A549 (cell line): ENCODE data around the gene CYP24A1. TPM values are rescaled to one million over a fixed set of nuclear protein-coding genes. Genes with fewer than 3 reads are reported as not detected.

ENCODE experiments used
- ATAC-seq, 2 experiments: fragments of 200-7000 bp in 1 of 2; fragments of >200 bp in 1 of 2; cut with Nextera tagmentation in 1 of 2; cut with Tn5 transposase in 1 of 2; 3 replicates each; pipeline versions ENCODE4 v1.8.0 to v1.9.1; 2018 to 2020; ENCODE audit warnings: mild to moderate bottlenecking in 1 of 2, moderate library complexity in 1 of 2
- CTCF ChIA-PET: fragments of 300-600 bp; sonication (Branson Sonifier 250); formaldehyde crosslinking; extraction: SDS; loops from one replicate; lab custom pipeline; 2021; ENCODE audit warnings: antibody characterized with exemption, inconsistent platforms; lab: Yijun Ruan, JAX
- POLR2A ChIA-PET: fragments of 350-600 bp; formaldehyde crosslinking; extraction: SDS; loops from one replicate; lab custom pipeline; 2021; ENCODE audit warnings: antibody characterized with exemption, inconsistent platforms; lab: Yijun Ruan, JAX
- DNase-seq, 2 experiments: peaks; one replicate each; pipeline versions ENCODE4 v3.0.0 to v3.0.0-alpha.2; 2011 to 2016; ENCODE audit warnings: low read depth in 1 of 2, low spot score in 1 of 2
- FAIRE-seq: peaks from 2 replicates; lab custom pipeline; 2011; peaks lifted over from hg19 to GRCh38; lab: Jason Lieb, UNC
- H3K27ac ChIP-seq, 2 experiments: fragments of >200 bp; sonication (Bioruptor Twin); formaldehyde crosslinking; 3 replicates each; pipeline ENCODE4 v1.5.1; 2016 to 2017
- H3K4me1 ChIP-seq: fragments of >200 bp; sonication (Bioruptor Twin); formaldehyde crosslinking; 3 replicates; pipeline ENCODE4 v1.6.1; 2016
- H3K4me2 ChIP-seq: fragments of >200 bp; sonication (Bioruptor Twin); formaldehyde crosslinking; 3 replicates; pipeline ENCODE4 v1.6.1; 2016
- H3K4me3 ChIP-seq: fragments of >200 bp; sonication (Bioruptor Twin); formaldehyde crosslinking; 3 replicates; pipeline ENCODE4 v1.5.1; 2016
- H3K9me3 ChIP-seq: fragments of >200 bp; sonication (Bioruptor Twin); formaldehyde crosslinking; 3 replicates; pipeline ENCODE4 v1.6.1; 2016
- ATOH8 ChIP-seq: fragments of 250-450 bp; sonication (Bioruptor Pico); IDR thresholded peaks from 2 replicates; pipeline ENCODE4 v1.5.0; 2020; ENCODE audit warnings: low read depth, mild to moderate bottlenecking, moderate library complexity
- BCL3 ChIP-seq: fragments of >200 bp; sonication (Bioruptor Twin); formaldehyde crosslinking; IDR thresholded peaks from 3 replicates; pipeline ENCODE4 v1.6.1; 2016
- CBX2 ChIP-seq: fragments of 200-600 bp; sonication (generic); IDR thresholded peaks from 2 replicates; pipeline ENCODE4 v1.6.1; 2016; ENCODE audit warnings: low read depth, mild to moderate bottlenecking, borderline replicate concordance
- CBX8 ChIP-seq: fragments of 200-600 bp; sonication (generic); IDR thresholded peaks from 2 replicates; pipeline ENCODE4 v1.6.1; 2016
- CEBPB ChIP-seq, 2 experiments: fragments of >200 bp in 1 of 2; sonication (Bioruptor Twin) in 1 of 2; formaldehyde crosslinking in 1 of 2; IDR thresholded peaks; 2 replicates each; pipeline ENCODE4 v1.6.1; 2012 to 2016
- CHD4 ChIP-seq: fragments of 200-600 bp; sonication (generic); IDR thresholded peaks from 2 replicates; pipeline ENCODE4 v1.6.1; 2016; ENCODE audit warnings: antibody characterized with exemption, mild to moderate bottlenecking, borderline replicate concordance
- EHF ChIP-seq: fragments of 250-450 bp; sonication (Bioruptor Pico); IDR thresholded peaks from 2 replicates; pipeline ENCODE4 v1.5.0; 2020; ENCODE audit warnings: mild to moderate bottlenecking
- EHMT2 ChIP-seq: fragments of 200-600 bp; sonication (generic); IDR thresholded peaks from 2 replicates; pipeline ENCODE4 v1.6.1; 2016; ENCODE audit warnings: antibody characterized with exemption, low read depth, mild to moderate bottlenecking, moderate library complexity
- ELK1 ChIP-seq: fragments of 150-350 bp; IDR thresholded peaks from 2 replicates; pipeline ENCODE4 v1.6.1; 2014; ENCODE audit warnings: low read depth, mild to moderate bottlenecking, low read length
- EP300 ChIP-seq, 2 experiments: fragments of >200 bp; sonication (Bioruptor Twin); formaldehyde crosslinking; IDR thresholded peaks; 2 replicates in 1 of 2; 3 replicates in 1 of 2; pipeline ENCODE4 v1.6.1; 2016 to 2017
- ESRRA ChIP-seq: fragments of 150-350 bp; IDR thresholded peaks from 2 replicates; pipeline ENCODE4 v1.6.1; 2014; ENCODE audit warnings: mild to moderate bottlenecking, low read length, borderline replicate concordance
- GATA3 ChIP-seq: IDR thresholded peaks from 2 replicates; pipeline ENCODE4 v1.6.1; 2012; ENCODE audit warnings: borderline replicate concordance
- HDAC2 ChIP-seq: fragments of 200-600 bp; sonication (generic); IDR thresholded peaks from 2 replicates; pipeline ENCODE4 v1.6.1; 2016
- HES2 ChIP-seq: fragments of >200 bp; sonication (Bioruptor Twin); formaldehyde crosslinking; IDR thresholded peaks from 2 replicates; pipeline ENCODE4 v1.6.1; 2016
- HEYL ChIP-seq: fragments of 250-450 bp; sonication (Bioruptor Pico); IDR thresholded peaks from 2 replicates; pipeline ENCODE4 v1.8.0; 2021; ENCODE audit warnings: mild to moderate bottlenecking, moderate library complexity
- HMGXB4 ChIP-seq: fragments of 250-450 bp; sonication (Bioruptor Pico); IDR thresholded peaks from 2 replicates; pipeline ENCODE4 v1.5.0; 2021; ENCODE audit warnings: mild to moderate bottlenecking, moderate library complexity, borderline replicate concordance
- HOXA7 ChIP-seq: fragments of 250-450 bp; sonication (Bioruptor Pico); IDR thresholded peaks from 2 replicates; pipeline ENCODE4 v1.5.0; 2020; ENCODE audit warnings: mild to moderate bottlenecking, moderate library complexity
- HOXB5 ChIP-seq: fragments of 250-450 bp; sonication (Bioruptor Pico); IDR thresholded peaks from 2 replicates; pipeline ENCODE4 v1.5.0; 2020; ENCODE audit warnings: mild to moderate bottlenecking, moderate library complexity
- JUN ChIP-seq, 2 experiments: fragments of >200 bp; sonication (Bioruptor Twin); formaldehyde crosslinking; IDR thresholded peaks; 2 replicates in 1 of 2; 3 replicates in 1 of 2; pipeline ENCODE4 v1.6.1; 2016 to 2017
- KDM1A ChIP-seq: fragments of 200-600 bp; sonication (generic); IDR thresholded peaks from 2 replicates; pipeline ENCODE4 v1.6.1; 2016; ENCODE audit warnings: low read depth, mild to moderate bottlenecking
- MAX ChIP-seq: IDR thresholded peaks from 2 replicates; pipeline ENCODE4 v1.6.1; 2012
- MAZ ChIP-seq: fragments of 150-350 bp; IDR thresholded peaks from 2 replicates; pipeline ENCODE4 v1.6.1; 2014; ENCODE audit warnings: antibody characterized with exemption, low read depth, low read length, borderline replicate concordance
- NPAS2 ChIP-seq: fragments of 250-450 bp; sonication (Bioruptor Pico); IDR thresholded peaks from 2 replicates; pipeline ENCODE4 v1.8.0; 2022; ENCODE audit warnings: mild to moderate bottlenecking, moderate library complexity, borderline replicate concordance
- PBX3 ChIP-seq: IDR thresholded peaks from 2 replicates; pipeline ENCODE4 v1.6.1; 2012
- RNF2 ChIP-seq: fragments of 200-600 bp; sonication (generic); IDR thresholded peaks from 2 replicates; pipeline ENCODE4 v1.6.1; 2016; ENCODE audit warnings: low read depth, mild to moderate bottlenecking, antibody characterized with exemption, moderate library complexity, borderline replicate concordance
- SMC3 ChIP-seq: fragments of >200 bp; sonication (Bioruptor Twin); formaldehyde crosslinking; IDR thresholded peaks from 3 replicates; pipeline ENCODE4 v1.6.1; 2018; ENCODE audit warnings: inconsistent platforms
- SREBF2 ChIP-seq: fragments of 450-650 bp; IDR thresholded peaks from 2 replicates; pipeline ENCODE4 v1.6.1; 2014; ENCODE audit warnings: mild to moderate bottlenecking, moderate library complexity
- USF2 ChIP-seq: fragments of 450-650 bp; IDR thresholded peaks from 2 replicates; pipeline ENCODE4 v1.6.1; 2014; ENCODE audit warnings: antibody characterized with exemption
- ZC3H11A ChIP-seq: fragments of 450-650 bp; IDR thresholded peaks from 2 replicates; pipeline ENCODE4 v1.6.1; 2014; ENCODE audit warnings: antibody characterized with exemption, mild to moderate bottlenecking
- ZNF302 ChIP-seq: fragments of 250-450 bp; sonication (Bioruptor Pico); IDR thresholded peaks from 2 replicates; pipeline ENCODE4 v1.9.0; 2021; ENCODE audit warnings: inconsistent platforms, mild to moderate bottlenecking, moderate library complexity
- WGBS: methylation state at CpG from one replicate; pipeline ENCODE4 v1.1.6; 2017; ENCODE audit errors: missing lambda C conversion rate; 5-methylcytosine and 5-hydroxymethylcytosine counted together
- polyA plus RNA-seq, 4 experiments: library from polyadenylated mRNA; depleted of rRNA in 3 of 4; stranded (reverse); fragments of >200 nt; fragmentation: RNase III in 1 of 4; extraction: RNeasy Plus Mini Kit Qiagen cat#74134 plus additional on column Dnase treatment in 1 of 4; gene quantifications; 2 replicates in 3 of 4; 3 replicates in 1 of 4; pipeline ENCODE4 v1.2.3, GENCODE V29; 2011 to 2017

The CYP24A1 gene
- polyA plus RNA-seq, 2 of the 4 experiments (the other 2 are of a cell fraction), result 722 to 1,617 TPM

- 2% methylated on average over 7 of the region's 7 CpGs for WGBS
- no peak for TF ChIP-seq NPAS2
- no peak for TF ChIP-seq SMC3
- TF ChIP-seq MAZ, result no peak
- TF ChIP-seq ELK1, result no peak
- TF ChIP-seq EP300 (IDR thresholded peaks at IDR 0.05), result peak; percentile 40 to 82; a peak in 3 of 5 replicates
- no peak for TF ChIP-seq ZC3H11A
- no peak; the same call in 1 of the 2 replicates for TF ChIP-seq HOXB5
- 0 out of 2 replicates have a peak, but pooled peaks have one; percentile 23 for TF ChIP-seq HEYL (CRISPR knock-in tag)
- TF ChIP-seq ATOH8 (CRISPR knock-in tag), result no peak; the same call in 1 of the 2 replicates
- TF ChIP-seq CBX2, result no peak
- peak; percentile 81 for TF ChIP-seq MAX
- no peak; the same call in 1 of the 2 replicates for TF ChIP-seq ZNF302 (CRISPR knock-in tag)
- TF ChIP-seq EHF (CRISPR knock-in tag), result peak; percentile 48; the same call in 1 of the 2 replicates
- no peak for TF ChIP-seq KDM1A
- TF ChIP-seq RNF2, result no peak
- peak; percentile 79 for TF ChIP-seq PBX3
- no peak for TF ChIP-seq HES2
- TF ChIP-seq CBX8, result no peak
- no peak for TF ChIP-seq EHMT2
- TF ChIP-seq ESRRA, result no peak
- peak; percentile 97 for TF ChIP-seq GATA3
- TF ChIP-seq JUN (IDR thresholded peaks at IDR 0.05), result peak in 1 of 2 experiments; percentile 71; a peak in 3 of 5 replicates
- peak; percentile 80 for TF ChIP-seq HOXA7 (CRISPR knock-in tag)
- TF ChIP-seq BCL3, result 0 out of 3 replicates have a peak, but pooled peaks have one; percentile 16
- TF ChIP-seq HMGXB4 (CRISPR knock-in tag), result 0 out of 2 replicates have a peak, but pooled peaks have one; percentile 9
- TF ChIP-seq CHD4, result no peak
- TF ChIP-seq HDAC2, result no peak
- TF ChIP-seq SREBF2, result no peak
- no peak for TF ChIP-seq USF2
- TF ChIP-seq CEBPB (IDR thresholded peaks at IDR 0.05), result peak in 1 of 2 experiments; percentile 78; a peak in 2 of 4 replicates
Observed at GRCh38 chr20:54107600-54108325, 66.0 kb downstream of the CYP24A1 start.

More at GRCh38 chr20:54107600-54108325, 66.0 kb downstream of the CYP24A1 start:
- Histone ChIP-seq H3K4me2 (peak overlapping the region; percentile 55), H3K4me3 (no peak overlapping the region), H3K4me1 (peaks cover 72% of the 10 kb centered on the region), H3K27ac (peak overlapping the region; percentile 94 to 98), H3K9me3 (peaks cover 16% of the 10 kb centered on the region)
- CTCF ChIA-PET, result interaction anchor here (1.1 to 19.2 kb wide), 6 partner anchors 7 to 97 kb away, joined by 3 to 655 read pairs (median 22); partner anchors contain the start of gene PFDN4
- POLR2A ChIA-PET, result interaction anchor here (1.5 kb wide), 1 partner anchor 8 kb away, joined by 3 read pairs; no protein-coding TSS in a partner anchor
- FAIRE-seq (peak; percentile 78), DNase-seq (peak; percentile 57 to 98), ATAC-seq (peak; percentile 75 to 90)
